ENCODE data around the gene DDIT4. TPM values are rescaled to one million over a fixed set of nuclear protein-coding genes. Genes with fewer than 3 reads are reported as not detected.
A peak's percentile ranks its signal among the peaks of the same experiment; 100 is the strongest.

The DDIT4 gene
- total and polyA plus RNA-seq, 2 of the 8 experiments (the other 6 are each of a cell fraction or from before 2014, with no cell fraction given), result 47.4 to 108 TPM

DNA sequence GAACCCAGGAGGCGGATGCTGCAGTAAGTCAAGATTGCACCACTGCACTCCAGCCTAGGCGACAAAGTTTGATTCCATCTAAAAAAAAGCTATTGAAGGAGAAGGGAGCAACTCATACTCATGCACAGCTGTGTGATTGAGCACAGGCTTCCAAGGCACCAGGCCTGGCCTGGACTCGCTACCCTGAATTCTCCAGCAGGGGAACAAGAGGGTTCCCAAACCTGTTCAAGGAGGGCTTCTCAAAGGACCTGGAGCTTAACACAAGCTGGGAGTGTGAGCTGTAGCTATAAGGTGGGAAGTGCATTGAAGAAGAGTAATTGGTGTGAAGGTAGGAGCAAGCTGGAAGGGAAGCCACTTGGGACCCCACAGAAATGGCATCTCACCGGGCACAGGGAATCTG is 15.1 kb upstream of the DDIT4 start:
- H2BK20ac ChIP-seq (ENCODE audit: low read length), result peak overlapping the region; percentile 80; the same call in 1 of the 2 replicates
- H3K4me2 ChIP-seq (ENCODE audit: insufficient read depth in 1 of 2, low read depth in 2 of 2, low read length in 2 of 2), result no peak overlapping the region
- no peak overlapping the region; the same call in 1 of the 2 replicates for H3K18ac ChIP-seq (ENCODE audit: extremely low read depth, low read length)
- ChIA-PET POLR2A (ENCODE audit: partially characterized antibody) (interaction anchor here (0.6 to 24.2 kb wide), 10 partner anchors 11 to 173 kb away, joined by 3 to 673 read pairs (median 4); partner anchors contain the start of gene DDIT4), CTCF (ENCODE audit: partially characterized antibody) (interaction anchor here (0.7 to 4.4 kb wide), 15 partner anchors 11 to 311 kb away, joined by 3 to 25 read pairs (median 5); partner anchors contain the start of gene DDIT4)
- no peaks in the 10 kb centered on the region for H3K79me2 ChIP-seq (ENCODE audit: control insufficient read depth in 1 of 2, insufficient read depth in 2 of 2, low read length in 2 of 2)
- H3K9ac ChIP-seq (replicated peaks in 1 of 4; ENCODE audit: extremely low read depth in 1 of 4, low read depth in 3 of 4, low read length in 3 of 4), result no peak overlapping the region
- H3K9me3 ChIP-seq (ENCODE audit: insufficient read depth in 2 of 2, low read depth in 1 of 2, low read length in 1 of 2), result no peaks in the 10 kb centered on the region
- H3K23me2 ChIP-seq (ENCODE audit: low read depth, low read length), result peaks cover 4% of the 10 kb centered on the region; the same call in 1 of the 2 replicates
- peak overlapping the region; percentile 40; the same call in 1 of the 2 replicates for H2BK5ac ChIP-seq (ENCODE audit: low read depth, low read length)
- H3K4me3 ChIP-seq (ENCODE audit: extremely low read depth in 1 of 4, insufficient read depth in 2 of 4, low read depth in 3 of 4, low read length in 4 of 4), result no peak overlapping the region
- no peak overlapping the region for H3K4ac ChIP-seq (replicated peaks; ENCODE audit: insufficient read length, low read depth, low read length)
- no peak overlapping the region for H2AFZ ChIP-seq (ENCODE audit: low read length)
- WGBS, 2 experiments (ENCODE audit: extremely low coverage in 1 of 2, insufficient coverage in 1 of 2, insufficient read length in 1 of 2, insufficient replicate concordance in 2 of 2, low coverage in 1 of 2, low lambda C conversion rate in 2 of 2, missing lambda C conversion rate in 1 of 2), result 94% methylated on average over 4 of the region's 4 CpGs; no CpG with 5 or more reads in 1 of the 2 experiments
- peak overlapping the region; percentile 20 for H4K91ac ChIP-seq (replicated peaks; ENCODE audit: insufficient read length, low read length)
- H3K79me1 ChIP-seq (ENCODE audit: low read depth, low read length), result no peaks in the 10 kb centered on the region
- no peak overlapping the region for H3K27ac ChIP-seq (ENCODE audit: low read depth, low read length)
- peak overlapping the region; percentile 60; the same call in 1 of the 2 replicates for H2BK12ac ChIP-seq (ENCODE audit: low read depth, low read length)
- FAIRE-seq (no peak), DNase-seq (ENCODE audit: low read depth in 1 of 2, low spot score in 2 of 2) (no peak)
- H2BK15ac ChIP-seq (ENCODE audit: low read length), result peak overlapping the region; percentile 95; the same call in 1 of the 2 replicates
- H4K20me1 ChIP-seq (replicated peaks in 1 of 2; ENCODE audit: control insufficient read depth in 1 of 2, insufficient read depth in 2 of 2, low read length in 2 of 2), result no peaks in the 10 kb centered on the region
- no peak overlapping the region for H2BK120ac ChIP-seq (replicated peaks; ENCODE audit: low read depth, low read length)
- peaks cover 12 to 29% (median 26%) of the 10 kb centered on the region in 4 experiments for H3K4me1 ChIP-seq (replicated peaks in 1 of 4; ENCODE audit: control insufficient read depth in 3 of 4, insufficient read depth in 4 of 4, low read length in 3 of 4)
- no peaks in the 10 kb centered on the region for H3K36me3 ChIP-seq (ENCODE audit: control insufficient read depth in 2 of 4, insufficient read depth in 4 of 4, low read length in 3 of 4)
- no peak overlapping the region for H4K5ac ChIP-seq (ENCODE audit: insufficient read length, low read depth, low read length)
- no peak overlapping the region for H4K8ac ChIP-seq (ENCODE audit: extremely low read depth, insufficient read depth, low read length)
- no peak overlapping the region for H3K56ac ChIP-seq (replicated peaks; ENCODE audit: insufficient read length, low read depth, low read length)
- peak overlapping the region; percentile 26; the same call in 1 of the 2 replicates for H2AK5ac ChIP-seq (ENCODE audit: low read depth, low read length)
- H3K14ac ChIP-seq (ENCODE audit: insufficient read length), result no peak overlapping the region
- no peak overlapping the region for H3K23ac ChIP-seq (ENCODE audit: insufficient read length)
- TF ChIP-seq, protein P1, sequence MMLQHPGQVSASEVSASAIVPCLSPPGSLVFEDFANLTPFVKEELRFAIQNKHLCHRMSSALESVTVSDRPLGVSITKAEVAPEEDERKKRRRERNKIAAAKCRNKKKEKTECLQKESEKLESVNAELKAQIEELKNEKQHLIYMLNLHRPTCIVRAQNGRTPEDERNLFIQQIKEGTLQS (IDR thresholded peaks at IDR 0.05; ENCODE audit: insufficient read depth, low read depth, low read length), result no peak
- TF ChIP-seq SP1 (IDR thresholded peaks at IDR 0.05; ENCODE audit: low read depth, low read length), result no peak
- TF ChIP-seq POLR2A (IDR thresholded peaks at IDR 0.05; ENCODE audit: control extremely low read depth in 1 of 2, low read depth in 2 of 2, low read length in 2 of 2), result no peak
- TF ChIP-seq RAD21 (IDR thresholded peaks at IDR 0.05 in 1 of 2, conservative IDR thresholded peaks at IDR 0.05 in 1 of 2; ENCODE audit: low read depth in 2 of 2, low read length in 2 of 2), result peak; percentile 6 to 34; a peak in 2 of 4 replicates
- TF ChIP-seq NANOG (IDR thresholded peaks at IDR 0.05; ENCODE audit: insufficient read depth, low read depth, low read length, poor library complexity, severe bottlenecking), result no peak
- TF ChIP-seq, protein P2, sequence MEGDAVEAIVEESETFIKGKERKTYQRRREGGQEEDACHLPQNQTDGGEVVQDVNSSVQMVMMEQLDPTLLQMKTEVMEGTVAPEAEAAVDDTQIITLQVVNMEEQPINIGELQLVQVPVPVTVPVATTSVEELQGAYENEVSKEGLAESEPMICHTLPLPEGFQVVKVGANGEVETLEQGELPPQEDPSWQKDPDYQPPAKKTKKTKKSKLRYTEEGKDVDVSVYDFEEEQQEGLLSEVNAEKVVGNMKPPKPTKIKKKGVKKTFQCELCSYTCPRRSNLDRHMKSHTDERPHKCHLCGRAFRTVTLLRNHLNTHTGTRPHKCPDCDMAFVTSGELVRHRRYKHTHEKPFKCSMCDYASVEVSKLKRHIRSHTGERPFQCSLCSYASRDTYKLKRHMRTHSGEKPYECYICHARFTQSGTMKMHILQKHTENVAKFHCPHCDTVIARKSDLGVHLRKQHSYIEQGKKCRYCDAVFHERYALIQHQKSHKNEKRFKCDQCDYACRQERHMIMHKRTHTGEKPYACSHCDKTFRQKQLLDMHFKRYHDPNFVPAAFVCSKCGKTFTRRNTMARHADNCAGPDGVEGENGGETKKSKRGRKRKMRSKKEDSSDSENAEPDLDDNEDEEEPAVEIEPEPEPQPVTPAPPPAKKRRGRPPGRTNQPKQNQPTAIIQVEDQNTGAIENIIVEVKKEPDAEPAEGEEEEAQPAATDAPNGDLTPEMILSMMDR (IDR thresholded peaks at IDR 0.05; ENCODE audit: control extremely low read depth in 1 of 3, insufficient read depth in 1 of 3, low read depth in 1 of 3, low read length in 3 of 3), result peak; percentile 9 to 33 (median 27); a peak in 3 of 4 replicates
- no peak for TF ChIP-seq SP4 (IDR thresholded peaks at IDR 0.05; ENCODE audit: low read length)
- TF ChIP-seq EZH2 (IDR thresholded peaks at IDR 0.05; ENCODE audit: low read depth, low read length, severe bottlenecking), result no peak
- H3K27me3 ChIP-seq (replicated peaks in 1 of 4; ENCODE audit: control insufficient read depth in 3 of 4, extremely low read depth in 1 of 4, insufficient read depth in 3 of 4, low read length in 3 of 4), result no peaks in the 10 kb centered on the region

Measured in H1 (cell line).